GM12801 (cell line): ENCODE measurements around the gene CRYBA1.

Experiments
- TF ChIP-seq, protein P1 (sequence below): IDR thresholded peaks from one replicate; pipeline ENCODE4 v1.5.1; 2011; ENCODE audit warnings: control low read depth; ENCODE audit not compliant: insufficient read length; ENCODE audit errors: extremely low read depth

CRYBA1 gene

GRCh38 chr17:29242051-29242450 lies 4.6 kb upstream of the CRYBA1 start:
- TF ChIP-seq, protein P1, sequence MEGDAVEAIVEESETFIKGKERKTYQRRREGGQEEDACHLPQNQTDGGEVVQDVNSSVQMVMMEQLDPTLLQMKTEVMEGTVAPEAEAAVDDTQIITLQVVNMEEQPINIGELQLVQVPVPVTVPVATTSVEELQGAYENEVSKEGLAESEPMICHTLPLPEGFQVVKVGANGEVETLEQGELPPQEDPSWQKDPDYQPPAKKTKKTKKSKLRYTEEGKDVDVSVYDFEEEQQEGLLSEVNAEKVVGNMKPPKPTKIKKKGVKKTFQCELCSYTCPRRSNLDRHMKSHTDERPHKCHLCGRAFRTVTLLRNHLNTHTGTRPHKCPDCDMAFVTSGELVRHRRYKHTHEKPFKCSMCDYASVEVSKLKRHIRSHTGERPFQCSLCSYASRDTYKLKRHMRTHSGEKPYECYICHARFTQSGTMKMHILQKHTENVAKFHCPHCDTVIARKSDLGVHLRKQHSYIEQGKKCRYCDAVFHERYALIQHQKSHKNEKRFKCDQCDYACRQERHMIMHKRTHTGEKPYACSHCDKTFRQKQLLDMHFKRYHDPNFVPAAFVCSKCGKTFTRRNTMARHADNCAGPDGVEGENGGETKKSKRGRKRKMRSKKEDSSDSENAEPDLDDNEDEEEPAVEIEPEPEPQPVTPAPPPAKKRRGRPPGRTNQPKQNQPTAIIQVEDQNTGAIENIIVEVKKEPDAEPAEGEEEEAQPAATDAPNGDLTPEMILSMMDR = no peak

- TF ChIP-seq, protein P1 = no peak
Observed at GRCh38 chr17:29242790-29243189, 3.9 kb upstream of the CRYBA1 start.

DNA sequence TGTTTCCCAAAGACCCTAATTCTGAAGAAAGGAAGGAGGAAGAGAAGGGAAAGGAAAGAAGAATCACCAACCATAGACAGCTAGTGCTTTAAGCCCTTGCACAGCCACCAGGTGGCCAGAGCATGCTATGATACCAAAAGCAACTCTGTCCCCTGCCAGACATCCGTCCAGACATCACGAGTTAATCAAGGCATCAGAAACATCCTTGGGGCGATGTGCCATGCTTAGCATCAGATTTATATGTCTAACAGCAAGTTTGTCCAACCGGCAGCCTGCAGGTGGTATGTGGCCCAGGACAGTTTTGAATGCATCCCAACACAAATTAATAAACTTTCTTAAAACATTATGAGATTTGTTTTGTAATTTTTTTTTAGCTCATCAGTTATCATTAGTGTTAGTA lies 2.9 kb upstream of the CRYBA1 start:
- TF ChIP-seq, protein P1 = no peak

DNA sequence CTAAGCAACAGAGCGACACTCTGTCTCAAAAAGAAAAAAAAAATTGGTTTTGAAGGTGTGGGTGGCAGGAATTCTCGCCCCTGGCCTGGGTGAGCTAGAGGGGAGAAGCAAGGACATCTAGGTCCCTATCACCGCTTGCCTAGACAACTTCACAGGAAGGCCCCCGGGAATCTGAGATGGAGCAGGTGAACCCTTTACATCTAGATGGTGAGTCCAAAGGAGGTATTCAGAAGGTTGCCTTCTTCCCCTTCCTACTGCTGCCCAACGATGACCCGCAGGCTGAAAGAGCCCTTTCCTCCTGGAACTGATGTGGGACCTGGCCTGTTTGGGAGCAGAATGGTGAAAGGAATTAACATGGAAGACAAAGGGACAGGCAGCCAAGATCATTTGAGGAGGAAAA lies 1.3 kb upstream of the CRYBA1 start:
- TF ChIP-seq, protein P1 = no peak

- TF ChIP-seq, protein P1 = no peak
Observed at GRCh38 chr17:29247219-29247618, 560 bp downstream of the CRYBA1 start.

GRCh38 chr17:29248845-29249244 lies 2.2 kb downstream of the CRYBA1 start:
- TF ChIP-seq, protein P1 = no peak

GRCh38 chr17:29250666-29251065 lies 4.0 kb downstream of the CRYBA1 start:
- TF ChIP-seq, protein P1 = no peak

GRCh38 chr17:29251184-29251583 lies 4.5 kb downstream of the CRYBA1 start:
- TF ChIP-seq, protein P1 = no peak
